GM19438 (cell line): Measurements from ENCODE around the gene KLHL24.
"Not testable (repeated sequence)": the region's sequence is repeated elsewhere in the genome, so short reads cannot be mapped to it uniquely, and the experiment has no call there.

ENCODE experiments used
- ATAC-seq: cut with Tn5 transposase; IDR thresholded peaks from one replicate; pipeline ENCODE4 v1.9.1; 2021; ENCODE audit warnings: low read depth; ENCODE audit not compliant: unreplicated experiment

Gene KLHL24

GRCh38 chr3:183634707-183635106 is 716 bp upstream of the KLHL24 start:
- ATAC-seq = no peak

GRCh38 chr3:183635107-183635430 is 354 bp upstream of the KLHL24 start:
- no peak for ATAC-seq

GRCh38 chr3:183636221-183637105 is 1.0 kb downstream of the KLHL24 start:
- peak; percentile 78 for ATAC-seq

- ATAC-seq = no peak
These were observed 1.7 kb downstream of the KLHL24 start for GRCh38 chr3:183637106-183637486.

DNA sequence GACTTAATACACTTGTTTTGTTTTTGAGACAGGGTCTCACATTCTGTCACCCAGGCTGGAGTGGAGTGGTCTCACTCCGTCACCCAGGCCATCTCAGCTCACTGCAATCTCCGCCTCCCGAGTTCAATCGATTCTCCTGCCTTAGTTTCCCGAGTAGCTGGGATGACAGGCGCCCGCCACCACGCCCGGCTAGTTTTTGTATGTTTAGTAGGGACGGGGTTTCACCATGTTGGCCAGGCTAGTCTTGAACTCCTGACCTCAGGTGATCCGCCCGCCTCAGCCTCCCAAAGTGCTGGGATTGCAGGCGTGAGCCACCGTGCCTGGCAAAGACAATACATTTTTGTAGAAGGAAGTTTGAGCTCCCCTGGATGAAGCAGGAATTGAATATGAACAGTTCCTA is 2.2 kb downstream of the KLHL24 start:
- ATAC-seq = not testable (repeated sequence)

- no peak for ATAC-seq
These were observed 2.9 kb downstream of the KLHL24 start for GRCh38 chr3:183638101-183638852.

GRCh38 chr3:183640635-183641034 is 5.2 kb downstream of the KLHL24 start:
- ATAC-seq = not testable (repeated sequence)

DNA sequence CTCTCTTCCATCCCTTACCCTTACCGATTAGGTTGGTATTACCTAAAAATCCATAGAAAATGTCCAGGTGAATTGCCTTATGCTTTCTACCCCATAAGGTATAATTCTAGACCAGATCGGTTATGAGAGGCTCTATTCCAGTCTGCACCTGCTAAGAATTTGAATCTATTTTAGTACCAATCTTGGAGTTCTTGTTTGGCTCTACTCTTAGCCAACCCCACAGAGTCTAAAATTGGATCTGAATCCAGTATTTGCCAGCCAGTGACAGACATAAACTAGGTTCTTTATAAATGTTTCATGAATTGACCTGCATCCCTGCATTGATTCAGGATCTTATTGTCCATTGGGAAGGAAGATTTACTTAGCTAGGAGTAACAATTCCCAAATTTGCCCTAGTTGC is 6.5 kb downstream of the KLHL24 start:
- no peak for ATAC-seq

DNA sequence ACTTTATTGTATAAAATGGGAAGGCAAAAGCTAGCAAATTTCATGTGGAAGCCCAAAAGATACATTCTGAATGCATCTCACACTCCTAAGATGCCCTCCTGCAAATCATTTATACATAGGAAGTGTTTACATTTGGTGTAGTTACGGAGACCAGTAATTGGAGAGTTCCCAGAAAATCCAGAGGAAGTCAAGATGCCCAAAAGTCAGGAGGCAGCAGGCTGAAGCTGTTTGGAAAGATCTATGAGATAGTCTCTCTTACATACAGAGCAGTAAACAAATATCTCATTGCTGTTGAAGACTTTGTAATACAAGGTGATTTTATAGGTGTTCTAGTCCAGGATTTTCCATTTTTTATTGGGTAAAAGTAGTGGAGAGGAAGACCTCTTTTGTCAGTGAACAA is 8.8 kb downstream of the KLHL24 start:
- ATAC-seq = no peak

DNA sequence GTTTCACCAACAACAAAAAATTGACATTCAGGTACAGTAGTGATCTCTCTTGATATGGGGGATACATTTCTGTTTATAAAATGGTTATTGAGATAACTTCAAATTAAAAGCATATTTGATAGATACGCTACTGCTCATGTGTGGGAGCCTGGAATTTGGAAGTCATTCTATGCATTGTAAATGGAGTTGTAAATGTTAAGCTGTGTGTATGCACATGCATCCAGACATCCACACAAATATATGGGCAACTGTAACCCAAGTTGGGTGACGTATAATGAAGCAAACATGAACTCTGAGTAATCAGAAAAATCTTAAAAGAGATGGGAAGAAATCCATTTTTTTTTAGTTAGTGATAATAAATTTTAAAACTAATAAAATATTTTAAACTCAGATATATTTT is 9.8 kb downstream of the KLHL24 start:
- ATAC-seq = no peak

DNA sequence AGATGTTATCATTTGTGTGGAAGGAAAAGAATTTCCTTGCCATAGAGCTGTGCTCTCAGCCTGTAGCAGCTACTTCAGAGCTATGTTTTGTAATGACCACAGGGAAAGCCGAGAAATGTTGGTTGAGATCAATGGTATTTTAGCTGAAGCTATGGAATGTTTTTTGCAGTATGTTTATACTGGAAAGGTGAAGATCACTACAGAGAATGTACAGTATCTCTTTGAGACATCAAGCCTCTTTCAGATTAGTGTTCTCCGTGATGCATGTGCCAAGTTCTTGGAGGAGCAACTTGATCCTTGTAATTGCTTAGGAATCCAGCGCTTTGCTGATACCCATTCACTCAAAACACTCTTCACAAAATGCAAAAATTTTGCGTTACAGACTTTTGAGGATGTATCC is 15.1 kb downstream of the KLHL24 start:
- no peak for ATAC-seq

- no peak for ATAC-seq
These were observed 18.0 kb downstream of the KLHL24 start for GRCh38 chr3:183653209-183654064.

DNA sequence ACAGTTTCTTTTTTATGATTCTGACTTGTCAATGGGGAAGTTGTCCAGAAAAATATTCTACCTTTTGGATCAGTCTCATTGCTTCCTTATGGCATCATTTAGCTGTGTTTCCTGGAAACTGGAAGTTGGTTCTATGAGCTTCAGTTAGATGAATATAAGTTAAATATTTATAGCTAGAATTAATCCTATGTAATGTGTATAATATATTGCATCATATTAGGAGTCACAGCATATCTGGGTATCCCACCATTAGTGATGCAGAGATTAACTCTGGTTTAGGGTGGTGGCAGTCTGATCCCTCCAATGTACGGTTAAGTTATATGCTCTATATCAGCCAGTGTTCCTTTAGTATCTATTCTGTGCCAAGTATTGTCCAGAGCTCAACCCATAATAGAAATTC is 19.3 kb downstream of the KLHL24 start:
- no peak for ATAC-seq

- no peak for ATAC-seq
These were observed 26.7 kb downstream of the KLHL24 start for GRCh38 chr3:183662099-183662498.

DNA sequence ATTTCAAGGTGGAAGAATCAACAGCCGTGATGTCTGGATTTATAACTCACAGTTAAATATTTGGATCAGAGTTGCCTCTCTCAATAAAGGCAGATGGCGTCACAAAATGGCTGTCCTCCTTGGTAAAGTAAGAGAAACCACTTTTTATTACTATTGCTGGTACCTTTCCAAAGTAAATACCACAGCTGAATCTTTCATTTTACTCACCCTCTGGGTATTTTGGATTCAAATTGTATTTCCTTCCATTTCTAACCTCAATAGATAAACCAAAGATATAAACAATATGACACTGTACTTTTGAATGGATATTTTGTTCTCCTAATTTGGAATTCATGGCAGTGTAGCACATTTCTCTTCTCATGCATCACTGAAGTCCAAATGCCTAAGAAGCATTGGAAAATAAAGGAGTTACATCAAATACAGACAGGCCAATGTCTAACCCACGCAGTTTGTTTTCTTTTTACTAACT is 29.5 kb downstream of the KLHL24 start:
- no peak for ATAC-seq

- ATAC-seq = no peak
These were observed 44.6 kb downstream of the KLHL24 start for GRCh38 chr3:183680061-183680460.

DNA sequence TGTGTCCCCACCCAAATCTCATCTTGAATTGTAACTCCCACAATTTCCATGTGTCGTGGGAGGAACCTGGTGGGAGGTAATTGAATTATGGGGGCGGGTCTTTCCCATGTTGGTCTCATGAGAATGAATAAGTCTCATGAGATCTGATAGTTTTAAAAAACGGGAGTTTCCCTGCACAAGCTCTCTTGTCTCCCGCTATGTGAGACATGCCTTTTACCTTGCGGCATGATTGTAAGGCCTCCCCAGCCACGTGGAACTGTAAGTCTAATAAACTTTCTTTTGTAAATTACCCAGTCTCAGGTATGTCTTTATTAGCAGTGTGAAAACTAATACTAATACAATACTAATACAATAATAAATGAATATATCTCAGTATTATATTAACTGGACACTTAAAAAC is 52.3 kb downstream of the KLHL24 start:
- no peak for ATAC-seq

- ATAC-seq = no peak
These were observed 53.5 kb downstream of the KLHL24 start for GRCh38 chr3:183688874-183689273.

DNA sequence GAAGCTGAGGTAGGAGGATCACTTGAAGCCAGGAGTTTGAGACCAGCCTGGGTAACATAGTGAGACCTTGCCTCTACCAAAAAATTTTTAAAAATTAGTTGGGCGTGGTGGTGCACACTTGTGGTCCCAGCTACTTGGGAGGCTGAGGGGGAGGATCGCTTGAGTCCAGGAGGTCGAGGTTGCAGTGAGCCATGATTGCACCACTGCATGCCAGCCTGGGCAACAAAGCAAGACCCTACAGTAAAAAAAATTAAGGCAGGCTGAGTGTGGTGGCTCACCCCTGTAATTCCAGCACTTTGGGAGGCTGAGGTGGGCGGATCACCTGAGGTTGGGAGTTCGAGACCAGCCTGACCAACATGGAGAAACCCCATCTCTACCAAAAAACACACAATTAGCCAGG is 54.2 kb downstream of the KLHL24 start:
- ATAC-seq = not testable (repeated sequence)

DNA sequence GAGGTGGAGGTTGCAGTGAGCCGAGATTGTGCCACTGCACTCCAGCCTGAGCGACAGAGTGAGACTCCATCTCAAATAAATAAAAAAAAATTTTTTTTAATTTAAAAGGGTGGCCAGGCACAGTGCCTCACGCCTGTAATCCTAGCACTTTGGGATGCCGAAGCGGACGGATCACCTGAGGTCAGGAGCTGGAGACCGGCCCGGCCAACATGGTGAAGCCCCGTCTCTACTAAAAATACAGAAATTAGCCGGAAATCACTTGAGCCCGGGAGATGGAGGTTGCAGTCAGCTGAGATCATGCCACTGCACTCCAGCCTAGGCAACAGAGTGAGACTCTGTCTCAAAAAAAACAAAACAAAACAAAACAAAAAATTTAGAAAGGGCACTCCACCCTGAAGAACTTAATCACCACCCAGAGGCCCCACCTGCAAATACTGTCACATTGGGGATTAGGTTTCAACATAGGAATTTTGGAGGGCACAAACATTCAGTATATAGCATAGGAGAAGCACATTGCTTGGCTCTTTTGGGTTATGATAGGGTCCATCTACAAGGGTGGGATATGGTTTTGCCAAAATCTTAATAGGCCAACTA is 55.1 kb downstream of the KLHL24 start:
- no peak for ATAC-seq

GRCh38 chr3:183692436-183692835 is 57.0 kb downstream of the KLHL24 start:
- no peak for ATAC-seq
